HepG2 (cell line): ENCODE measurements around the gene EPX. TPM values are rescaled to one million over a fixed set of nuclear protein-coding genes. Genes with fewer than 3 reads are reported as not detected.
"Not testable (repeated sequence)": the region's sequence is repeated elsewhere in the genome, so short reads cannot be mapped to it uniquely, and the experiment has no call there.

Experiments used
- ATAC-seq: fragments of 200-7000 bp; cut with Tn5 transposase; 3 replicates; pipeline ENCODE4 v1.9.1; 2020; ENCODE audit warnings: mild to moderate bottlenecking, moderate library complexity
- Bru-seq: library from RNA; stranded (reverse); fragments of 400-500 nt; gene quantifications from one replicate; lab custom pipeline; 2021; lab: Mats Ljungman, UMichigan
- BruChase-seq, 2 experiments: library from RNA; stranded (reverse); fragments of 400-500 nt; gene quantifications; one replicate each; lab custom pipeline; 2021; lab: Mats Ljungman, UMichigan
- BruUV-seq: library from RNA; stranded (reverse); fragments of 400-500 nt; replicated peaks from 2 replicates; lab custom pipeline; 2021; lab: Mats Ljungman, UMichigan
- CTCF ChIA-PET: fragments of 300-600 bp; formaldehyde crosslinking; extraction: SDS; loops from one replicate; lab custom pipeline; 2021; ENCODE audit warnings: low total read pairs, inconsistent platforms, low intra/inter-chr PET ratio; lab: Yijun Ruan, JAX
- POLR2A ChIA-PET: fragments of 350-600 bp; sonication (Branson Sonifier 250); formaldehyde crosslinking; loops from one replicate; lab custom pipeline; 2020; ENCODE audit warnings: antibody characterized with exemption, inconsistent platforms; lab: Yijun Ruan, JAX
- DNase-seq: peaks from one replicate; pipeline ENCODE4 v3.0.0-alpha.2; 2015; ENCODE audit warnings: low spot score
- FAIRE-seq: peaks from 3 replicates; lab custom pipeline; 2011; peaks lifted over from hg19 to GRCh38; lab: Jason Lieb, UNC
- H2AFZ ChIP-seq: one replicate; pipeline ENCODE4 v1.6.1; 2011; ENCODE audit warnings: low read length, inconsistent platforms
- H3K27ac ChIP-seq: fragments of 300-600 bp; 3 replicates; pipeline ENCODE4 v1.8.0; 2011; ENCODE audit warnings: mixed run types, mild to moderate bottlenecking, mixed read lengths, low read length, inconsistent platforms; ENCODE audit not compliant: insufficient read depth; ENCODE audit errors: extremely low read length
- H3K27me3 ChIP-seq, 2 experiments: fragments of 200-600 bp in 1 of 2; 2 replicates in 1 of 2; 3 replicates in 1 of 2; pipeline versions ENCODE4 v1.6.0 to v1.8.0; 2011; ENCODE audit warnings: low read length in 2 of 2, mild to moderate bottlenecking in 2 of 2, moderate library complexity in 2 of 2, inconsistent platforms in 1 of 2; ENCODE audit not compliant: insufficient read depth in 2 of 2, control insufficient read depth in 1 of 2
- H3K36me3 ChIP-seq, 2 experiments: fragments of 200-600 bp in 1 of 2; replicated peaks in 1 of 2; 2 replicates in 1 of 2; 3 replicates in 1 of 2; pipeline versions ENCODE4 v1.5.1 to v1.8.0; 2011; ENCODE audit warnings: low read length in 2 of 2, inconsistent platforms in 1 of 2; ENCODE audit not compliant: insufficient read depth in 2 of 2, control insufficient read depth in 1 of 2
- H3K4me1 ChIP-seq: 2 replicates; pipeline ENCODE4 v1.5.1; 2012; ENCODE audit warnings: low read length, inconsistent platforms; ENCODE audit not compliant: insufficient read depth
- H3K4me2 ChIP-seq: 2 replicates; pipeline ENCODE4 v1.6.0; 2011; ENCODE audit warnings: low read depth, low read length, inconsistent platforms
- H3K4me3 ChIP-seq, 3 experiments: fragments of 200-600 bp in 1 of 3; sonication (generic), shearing (Covaris generic) in 1 of 3; replicated peaks in 1 of 3; 2 replicates each; pipeline ENCODE4 v1.5.1; 2011 to 2016; ENCODE audit warnings: low read length in 3 of 3, inconsistent platforms in 2 of 3, low read depth in 2 of 3, mild to moderate bottlenecking in 2 of 3, control low read depth in 1 of 3, mixed read lengths in 1 of 3; ENCODE audit not compliant: insufficient read depth in 1 of 3
- H3K79me2 ChIP-seq: one replicate; pipeline ENCODE4 v1.6.1; 2011; ENCODE audit warnings: low read length, inconsistent platforms; ENCODE audit not compliant: insufficient read depth
- H3K9ac ChIP-seq: 2 replicates; pipeline ENCODE4 v1.6.0; 2011; ENCODE audit warnings: mild to moderate bottlenecking, low read depth, low read length, inconsistent platforms; ENCODE audit not compliant: insufficient read depth
- H3K9me3 ChIP-seq: 2 replicates; pipeline ENCODE4 v1.5.1; 2012; ENCODE audit warnings: mild to moderate bottlenecking, low read length
- H4K20me1 ChIP-seq: 2 replicates; pipeline ENCODE4 v1.6.0; 2011; ENCODE audit warnings: inconsistent platforms, mild to moderate bottlenecking, low read length, moderate library complexity; ENCODE audit not compliant: insufficient read depth
- ERF ChIP-seq: IDR thresholded peaks from 2 replicates; pipeline ENCODE4 v1.6.1; 2018; ENCODE audit warnings: missing biosample characterization, missing genetic modification reagents
- GFI1 ChIP-seq: sonication (generic); formaldehyde crosslinking; IDR thresholded peaks from 2 replicates; pipeline ENCODE4 v1.5.0; 2020; ENCODE audit warnings: missing genetic modification reagents, mild to moderate bottlenecking, borderline replicate concordance
- KLF13 ChIP-seq: sonication (generic); formaldehyde crosslinking; IDR thresholded peaks from 2 replicates; pipeline ENCODE4 v1.4.0; 2020; ENCODE audit warnings: mild to moderate bottlenecking, missing genetic modification reagents
- ZBTB34 ChIP-seq: sonication (generic); formaldehyde crosslinking; IDR thresholded peaks from 2 replicates; pipeline ENCODE4 v1.8.0; 2022; ENCODE audit warnings: mild to moderate bottlenecking, missing genetic modification reagents
- ZNF326 ChIP-seq: sonication (generic); formaldehyde crosslinking; IDR thresholded peaks from 2 replicates; pipeline ENCODE4 v1.4.0; 2020; ENCODE audit warnings: missing genetic modification reagents, borderline replicate concordance
- ZNF709 ChIP-seq: sonication (generic); formaldehyde crosslinking; IDR thresholded peaks from 2 replicates; pipeline ENCODE4 v1.5.0; 2020; ENCODE audit warnings: mild to moderate bottlenecking, missing genetic modification reagents
- ZNF737 ChIP-seq: sonication (generic); formaldehyde crosslinking; IDR thresholded peaks from 2 replicates; pipeline ENCODE4 v1.5.0; 2020; ENCODE audit warnings: missing genetic modification reagents, mild to moderate bottlenecking, borderline replicate concordance
- WGBS: methylation state at CpG from one replicate; pipeline ENCODE4 v1.1.6; 2017; ENCODE audit warnings: low lambda C conversion rate; 5-methylcytosine and 5-hydroxymethylcytosine counted together
- in situ Hi-C: cut with HindIII; loops from 2 replicates; pipeline ENCODE4 v1.10.0; 2017; ENCODE audit warnings: low pct_unique_long_range_greater_than_20kb; ENCODE audit not compliant: extremely low pct_ligation_motif_present
- intact Hi-C: fragments of 100-400 bp; cut with micrococcal nuclease; formaldehyde crosslinking; loops from one replicate; pipeline ENCODE4 v1.10.0; 2022; ENCODE audit not compliant: unreplicated experiment
- long read RNA-seq, 2 experiments: library from RNA in 1 of 2; library from polyadenylated mRNA in 1 of 2; stranded (forward) in 1 of 2; unstranded in 1 of 2; transcript quantifications; one replicate each; pipeline ENCODE4 v2.0.0, GENCODE V29; 2019 to 2022
- polyA minus RNA-seq, 3 experiments: library from RNA; depleted of rRNA, polyadenylated mRNA; stranded (reverse); fragments of >200 nt; gene quantifications; 2 replicates each; pipeline ENCODE4 v1.2.3, GENCODE V29; 2011; ENCODE audit warnings: low replicate concordance in 1 of 3
- polyA plus RNA-seq, 8 experiments: library from polyadenylated mRNA; depleted of rRNA in 3 of 8; stranded (reverse) in 7 of 8; unstranded in 1 of 8; fragments of >200 nt; fragmentation: Illumina TruSeq in 4 of 8; extraction: Trizol in 4 of 8; gene quantifications; 2 replicates each; pipeline versions ENCODE4 v1.2.1 to v1.2.3, GENCODE V29; 2011 to 2016; ENCODE audit warnings: low read depth in 4 of 8, missing spikeins in 1 of 8, mixed read lengths in 1 of 8; ENCODE audit not compliant: insufficient read depth in 1 of 8
- total RNA-seq, 5 experiments: library from RNA; depleted of rRNA; stranded (reverse); fragments of >200 nt; fragmentation: Illumina TruSeq; extraction: Trizol; gene quantifications; 2 replicates each; pipeline ENCODE4 v1.2.3, GENCODE V29; 2016; ENCODE audit warnings: low read depth in 1 of 5

EPX gene
- total RNA-seq (2016; rRNA removed; fragmentation: Illumina TruSeq; extraction: Trizol): not detected in 2 replicates
- not detected in 2 replicates for total RNA-seq (2016; cell fraction: cytosol; rRNA removed; fragmentation: Illumina TruSeq; extraction: Trizol; ENCODE audit: low read depth)
- not detected in 2 replicates for total RNA-seq (2016; cell fraction: insoluble cytoplasmic fraction; rRNA removed; fragmentation: Illumina TruSeq; extraction: Trizol)
- not detected in 2 replicates for total RNA-seq (2016; cell fraction: membrane; rRNA removed; fragmentation: Illumina TruSeq; extraction: Trizol)
- not detected in 2 replicates for total RNA-seq (2016; cell fraction: nucleus; rRNA removed; fragmentation: Illumina TruSeq; extraction: Trizol)
- polyA plus RNA-seq (2011; rRNA removed): not detected in 2 replicates
- polyA plus RNA-seq (2011; cell fraction: cytosol; rRNA removed): not detected in 2 replicates
- not detected in 2 replicates for polyA plus RNA-seq (2011; cell fraction: nucleus; rRNA removed)
- polyA plus RNA-seq (2012): 0.08 TPM in 1 of 2 replicates, not detected in the other
- not detected in 2 replicates for polyA plus RNA-seq (2016; cell fraction: cytosol; fragmentation: Illumina TruSeq; extraction: Trizol; ENCODE audit: low read depth)
- polyA plus RNA-seq (2016; cell fraction: insoluble cytoplasmic fraction; fragmentation: Illumina TruSeq; extraction: Trizol; ENCODE audit: low read depth): not detected in 2 replicates
- not detected in 2 replicates for polyA plus RNA-seq (2016; cell fraction: membrane; fragmentation: Illumina TruSeq; extraction: Trizol; ENCODE audit: low read depth)
- polyA plus RNA-seq (2016; cell fraction: nucleus; fragmentation: Illumina TruSeq; extraction: Trizol; ENCODE audit: insufficient read depth, low read depth): not detected in 2 replicates
- not detected in 2 replicates for polyA minus RNA-seq (2011; rRNA and poly(A)+ RNA removed; ENCODE audit: low replicate concordance)
- not detected in 2 replicates for polyA minus RNA-seq (2011; cell fraction: cytosol; rRNA and poly(A)+ RNA removed)
- not detected in 2 replicates for polyA minus RNA-seq (2011; cell fraction: nucleus; rRNA and poly(A)+ RNA removed)
- Bru-seq, nascent RNA: not detected
- BruChase-seq, experiment 1, labeled RNA remaining after a 6-hour chase: not detected
- BruChase-seq, experiment 2, labeled RNA remaining after a 2-hour chase: not detected
- long read RNA-seq, experiment 1: 0 reads
- long read RNA-seq, experiment 2: 0 reads

- H3K9ac ChIP-seq: no peak within 1 kb of the TSS
- H3K9me3 ChIP-seq: no peaks in the 10 kb centered on the region
- ATAC-seq: no peak
- no peak for DNase-seq
- H3K79me2 ChIP-seq: no peaks in the 10 kb centered on the region
- H2AFZ ChIP-seq: no peak within 1 kb of the TSS
- no peak within 1 kb of the TSS for H3K4me3 ChIP-seq
- H4K20me1 ChIP-seq: no peaks in the 10 kb centered on the region
- H3K27ac ChIP-seq: no peak within 1 kb of the TSS
- TF ChIP-seq KLF13 (CRISPR knock-in tag) (no peak), GFI1 (CRISPR knock-in tag) (no peak), ZBTB34 (CRISPR knock-in tag) (no peak), ZNF326 (CRISPR knock-in tag) (no peak), ERF (CRISPR knock-in tag) (no peak), ZNF709 (CRISPR knock-in tag) (no peak), ZNF737 (CRISPR knock-in tag) (no peak)
- TF ChIP-seq, all 625 proteins: peak for 0
- FAIRE-seq: no peak
- no peaks in the 10 kb centered on the region for H3K4me1 ChIP-seq
- POLR2A ChIA-PET: no interaction called here
- peaks cover 3 to 68% of the 10 kb centered on the region in 2 experiments; a peak in 4 of 5 replicates for H3K27me3 ChIP-seq
- no peaks in the 10 kb centered on the region for H3K36me3 ChIP-seq
- intact Hi-C loops (no loop called here), in situ Hi-C loops (no loop called here)
- H3K4me2 ChIP-seq: no peak within 1 kb of the TSS
- BruUV-seq: no TSS peak
- CTCF ChIA-PET: no interaction called here
- WGBS: 11% methylated on average over 5 of the region's 6 CpGs
Measured at GRCh38 chr17:58192612-58193011, at the start of gene EPX. TSS of gene EPX (plus strand) at chr17:58192726. CDS start at chr17:58192847, 121 bp downstream.

GRCh38 chr17:58143335-58143734, 49.2 kb upstream of the EPX start:
- peaks cover 0 to 14% of the 10 kb centered on the region in 2 experiments; a peak in 4 of 5 replicates for H3K27me3 ChIP-seq
- DNase-seq, in situ Hi-C loops, BruUV-seq, POLR2A ChIA-PET, H3K27ac ChIP-seq, ATAC-seq, H3K9me3 ChIP-seq, H3K9ac ChIP-seq, intact Hi-C loops, H3K4me2 ChIP-seq, H4K20me1 ChIP-seq, H2AFZ ChIP-seq, H3K79me2 ChIP-seq, H3K4me1 ChIP-seq, H3K4me3 ChIP-seq, FAIRE-seq, CTCF ChIA-PET, H3K36me3 ChIP-seq: not testable (repeated sequence)
- 41% methylated on average over 4 of the region's 4 CpGs for WGBS
